GM21717 (cell line): ENCODE measurements around the gene COL26A1.

Experiments
- ATAC-seq: cut with Tn5 transposase; IDR thresholded peaks from one replicate; pipeline ENCODE4 v1.9.1; 2021; ENCODE audit warnings: mild to moderate bottlenecking, moderate library complexity; ENCODE audit not compliant: unreplicated experiment

Gene COL26A1

DNA sequence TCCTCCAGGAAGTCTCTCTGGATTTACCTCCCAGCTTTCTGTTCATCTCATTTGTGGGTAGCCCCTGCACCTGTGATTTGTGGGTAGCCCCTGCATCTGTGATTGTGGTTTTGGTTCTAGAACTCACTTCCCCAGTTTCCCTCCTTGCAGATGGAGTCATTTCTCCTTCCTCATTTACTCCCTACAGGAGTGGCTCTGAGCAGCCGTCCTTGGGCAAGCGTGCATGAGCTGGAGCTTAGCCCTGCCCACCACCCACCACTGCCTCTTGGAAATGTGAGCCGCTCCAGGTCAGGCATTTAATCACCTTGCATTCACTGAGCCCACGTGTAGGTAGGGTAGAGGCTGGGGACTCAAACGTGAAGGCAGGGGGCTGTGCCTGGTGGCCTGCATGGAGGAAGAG, 8.2 kb downstream of the COL26A1 start:
- no peak for ATAC-seq

DNA sequence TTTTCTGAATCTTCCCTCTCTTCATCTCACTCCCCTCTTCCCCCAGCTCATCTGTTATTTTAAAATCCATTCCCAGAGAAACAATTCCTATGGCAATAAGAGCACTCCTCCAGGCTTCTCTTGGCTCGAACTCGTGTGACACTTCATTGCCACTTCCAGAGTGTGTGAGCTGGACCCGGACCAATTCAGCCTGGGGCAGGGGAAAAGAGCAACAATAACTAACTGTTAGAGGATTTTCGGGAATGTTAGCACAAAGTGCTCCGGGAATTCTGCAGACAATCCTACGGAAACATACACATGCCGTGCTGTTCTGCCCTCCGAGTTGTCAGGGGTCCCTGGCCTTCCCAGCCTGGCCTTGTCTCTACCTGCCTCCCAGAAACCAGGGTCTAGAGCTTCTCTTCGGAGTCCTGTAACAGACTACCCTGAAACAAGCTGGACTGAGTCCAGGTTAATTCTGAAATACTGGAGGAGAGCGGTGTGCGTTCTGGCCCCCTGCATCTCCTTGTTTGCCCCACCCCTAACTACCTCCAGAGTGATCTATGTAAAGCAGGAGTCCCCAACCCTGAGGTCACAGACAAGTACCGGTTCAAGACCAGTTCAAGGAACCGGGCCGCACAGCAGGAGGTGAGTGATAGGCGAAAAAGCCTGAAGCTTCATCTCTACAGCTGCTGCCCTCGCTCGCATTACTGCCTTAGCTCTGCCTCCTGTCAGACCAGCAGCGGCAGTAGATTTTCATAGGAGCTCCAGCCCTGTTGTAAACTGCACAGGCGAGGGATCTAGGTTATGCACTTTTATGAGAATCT, 11.3 kb downstream of the COL26A1 start:
- no peak for ATAC-seq

- no peak for ATAC-seq
Measured at GRCh38 chr7:101374990-101375389, 12.3 kb downstream of the COL26A1 start.

- no peak for ATAC-seq
Measured at GRCh38 chr7:101376601-101377000, 13.9 kb downstream of the COL26A1 start.

DNA sequence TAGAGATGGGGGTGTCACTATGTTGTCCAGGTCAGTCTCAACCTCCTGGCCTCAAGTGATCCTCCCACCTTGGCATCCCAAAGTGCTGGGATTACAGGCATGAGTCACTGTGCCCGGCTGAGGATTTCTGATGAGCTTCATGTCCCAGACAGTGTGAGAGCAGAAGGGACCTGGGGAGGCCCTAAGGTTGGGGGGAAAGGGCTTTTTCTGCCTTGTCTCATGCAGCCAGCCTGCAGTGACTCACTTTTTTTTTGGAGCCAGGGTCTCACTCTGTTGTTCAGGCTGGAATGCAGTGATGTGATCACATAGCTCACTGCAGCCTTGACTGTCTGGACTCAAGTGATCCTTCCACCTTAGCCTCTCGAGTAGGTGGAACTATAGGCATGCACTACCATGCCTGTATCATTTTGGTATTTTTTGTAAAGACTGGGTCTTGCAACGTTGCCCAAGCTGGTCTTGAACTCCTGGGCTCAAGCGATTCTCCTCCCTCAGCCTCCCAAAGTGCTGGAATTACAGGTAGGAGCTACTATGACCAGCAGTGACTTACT, 14.6 kb downstream of the COL26A1 start:
- ATAC-seq, result no peak

GRCh38 chr7:101378751-101379174, 16.1 kb downstream of the COL26A1 start:
- no peak for ATAC-seq

DNA sequence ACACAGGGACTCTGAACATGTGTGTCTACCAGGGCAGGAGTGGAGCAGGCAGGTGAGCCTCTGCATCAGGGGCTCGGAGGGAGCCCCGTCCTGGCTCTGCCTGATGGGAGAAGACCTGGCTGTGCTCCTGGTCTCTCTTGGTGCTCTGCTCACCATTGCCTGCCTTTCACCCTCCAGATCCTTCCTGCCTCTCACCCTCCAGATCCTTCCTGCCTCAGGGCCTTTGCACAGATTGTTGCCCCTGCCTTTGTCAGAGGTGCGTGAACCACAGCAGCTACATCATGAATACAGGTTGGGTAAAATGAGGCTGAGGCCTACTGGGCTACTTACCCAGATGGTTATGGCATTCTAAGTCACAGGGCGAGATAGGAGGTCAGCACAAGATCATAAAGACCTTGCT, 16.6 kb downstream of the COL26A1 start:
- no peak for ATAC-seq

DNA sequence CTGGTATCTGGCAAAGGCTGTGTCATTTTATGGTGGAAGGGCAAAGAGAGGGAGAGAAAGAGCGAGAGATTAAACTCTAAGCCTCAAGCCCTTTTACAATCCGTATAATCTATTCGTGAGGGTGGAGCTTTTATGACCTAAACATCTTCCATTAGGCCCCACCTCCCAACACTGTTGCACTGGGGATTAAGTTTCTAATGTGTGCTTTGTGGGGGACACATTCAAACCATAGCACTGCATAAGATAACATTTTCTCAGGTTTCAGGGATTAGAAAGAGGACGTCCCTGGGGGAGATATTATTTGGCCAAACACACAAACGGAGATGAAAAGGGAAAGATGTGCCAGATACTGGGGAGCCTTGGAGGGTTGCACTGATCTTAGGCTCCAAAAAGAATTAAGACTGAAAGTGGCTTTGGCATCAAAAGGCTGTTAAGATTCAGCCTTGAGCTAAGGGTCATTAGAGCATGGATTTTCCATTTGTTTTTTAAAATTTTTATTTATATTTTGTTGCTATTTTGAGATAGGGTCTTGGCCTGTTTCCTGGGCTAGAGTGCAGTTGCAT, 19.0 kb downstream of the COL26A1 start:
- ATAC-seq, result no peak

DNA sequence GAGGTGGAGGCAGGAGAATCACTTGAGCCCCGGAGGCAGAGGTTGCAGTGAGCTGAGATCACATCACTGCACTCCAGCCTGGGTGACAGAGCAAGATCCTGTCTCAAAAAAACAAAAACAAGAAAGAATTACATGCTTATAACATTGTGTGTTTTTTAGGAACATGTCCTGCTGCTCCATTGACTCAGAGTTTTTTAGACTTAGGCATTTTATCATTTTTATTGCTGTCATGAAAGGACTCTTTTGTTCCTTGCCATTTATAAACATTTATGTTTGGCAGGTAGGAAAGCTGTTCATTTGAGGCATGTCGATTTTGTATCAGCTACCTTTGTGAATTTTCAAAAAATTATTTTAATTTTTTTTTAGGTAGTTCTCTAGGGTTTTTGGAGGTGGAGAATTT, 20.3 kb downstream of the COL26A1 start:
- no peak for ATAC-seq

GRCh38 chr7:101386177-101386557, 23.5 kb downstream of the COL26A1 start:
- no peak for ATAC-seq

DNA sequence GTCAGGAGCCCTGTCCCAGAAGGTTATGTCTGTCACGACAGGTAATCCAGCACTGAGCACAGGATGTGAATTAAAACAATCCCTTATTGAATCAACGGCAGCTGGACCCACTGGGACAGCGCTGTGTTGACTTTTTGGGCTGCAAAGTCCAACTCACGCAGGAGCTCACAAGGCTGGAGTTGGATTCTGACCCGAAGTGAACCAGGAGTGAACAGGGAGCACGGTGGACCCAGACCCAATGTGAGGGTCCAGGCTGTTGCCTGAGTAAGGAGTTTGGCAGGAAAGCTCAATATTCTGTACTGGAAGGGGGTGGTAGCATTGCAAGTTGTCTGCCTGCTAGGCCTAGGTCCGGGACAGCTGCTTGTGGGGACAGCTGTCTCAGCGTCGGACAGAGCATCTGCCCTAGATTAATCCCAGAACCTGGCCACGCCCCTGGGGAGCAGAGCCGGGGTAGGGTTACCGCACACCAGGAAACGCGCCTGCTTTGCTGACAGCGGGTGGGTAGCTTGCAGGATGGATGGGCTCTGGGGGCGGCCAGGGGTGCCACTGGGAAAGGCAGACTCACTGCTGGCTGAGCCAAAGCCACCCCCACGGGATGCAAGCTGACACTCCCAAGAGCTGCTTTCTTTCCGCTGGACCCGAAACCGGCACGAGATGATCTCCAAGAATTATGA, 24.0 kb downstream of the COL26A1 start:
- ATAC-seq, result no peak

DNA sequence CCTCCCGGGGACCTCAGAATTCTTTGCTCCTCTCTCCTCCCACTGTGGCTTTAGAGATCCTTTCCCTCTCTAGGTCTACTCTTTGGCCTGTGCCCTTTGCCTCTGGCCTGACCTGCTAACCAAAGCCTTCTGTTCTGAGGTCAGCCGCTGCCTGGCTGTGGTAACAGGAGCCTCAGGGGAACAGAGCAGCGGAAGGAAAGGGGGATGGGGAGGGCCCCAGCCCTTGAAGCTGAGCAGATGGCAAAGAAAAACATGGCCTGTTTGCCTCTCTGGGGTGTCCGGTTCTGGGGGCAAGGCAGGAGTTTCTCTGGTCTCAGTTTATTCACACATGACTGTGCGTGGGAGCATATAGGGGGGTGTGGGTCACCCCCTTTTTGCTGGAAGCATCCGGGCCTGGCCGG, 28.2 kb downstream of the COL26A1 start:
- no peak for ATAC-seq

DNA sequence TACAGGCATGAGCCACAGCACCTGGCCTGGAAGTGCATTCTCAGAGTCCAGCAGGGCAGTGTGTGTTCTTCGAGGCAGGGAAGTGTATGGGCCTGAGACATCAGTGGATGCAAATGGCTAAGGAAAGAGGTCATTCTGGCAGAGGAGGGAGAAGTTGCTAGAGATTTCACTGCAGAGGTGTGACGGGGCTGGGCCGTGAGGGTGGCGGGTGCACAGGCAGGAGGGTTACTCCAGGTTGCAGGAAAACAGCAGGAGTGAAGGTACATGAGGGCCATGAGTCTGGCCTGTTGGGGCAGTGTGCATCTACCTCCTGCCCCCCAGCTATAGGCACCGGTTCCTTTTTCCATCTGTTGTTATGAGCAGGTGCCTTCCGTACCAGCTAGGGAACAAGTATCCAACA, 29.3 kb downstream of the COL26A1 start:
- no peak for ATAC-seq

GRCh38 chr7:101393865-101394264, 31.2 kb downstream of the COL26A1 start:
- ATAC-seq, result no peak

- no peak for ATAC-seq
Measured at GRCh38 chr7:101395376-101395775, 32.7 kb downstream of the COL26A1 start.

DNA sequence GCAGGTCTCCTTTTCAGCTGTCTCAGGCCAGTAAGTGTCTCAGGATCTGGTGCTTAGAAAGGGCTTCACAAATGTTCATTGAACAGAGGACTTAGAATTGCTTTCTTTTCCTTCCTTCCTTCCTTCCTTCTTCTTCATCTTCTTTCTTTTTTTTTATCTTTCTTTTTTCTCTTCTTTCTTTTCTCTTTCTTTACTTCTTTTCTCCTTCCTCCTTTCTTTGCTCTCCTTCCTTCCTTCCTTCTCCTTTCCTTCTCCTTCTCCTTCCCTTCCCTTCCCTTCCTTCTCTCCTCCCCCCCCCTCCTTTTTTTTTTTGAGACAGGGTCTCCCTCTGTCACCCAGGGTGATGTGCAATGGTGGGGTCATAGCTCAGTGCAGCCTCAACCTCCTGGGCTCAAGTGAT, 34.6 kb downstream of the COL26A1 start:
- no peak for ATAC-seq

DNA sequence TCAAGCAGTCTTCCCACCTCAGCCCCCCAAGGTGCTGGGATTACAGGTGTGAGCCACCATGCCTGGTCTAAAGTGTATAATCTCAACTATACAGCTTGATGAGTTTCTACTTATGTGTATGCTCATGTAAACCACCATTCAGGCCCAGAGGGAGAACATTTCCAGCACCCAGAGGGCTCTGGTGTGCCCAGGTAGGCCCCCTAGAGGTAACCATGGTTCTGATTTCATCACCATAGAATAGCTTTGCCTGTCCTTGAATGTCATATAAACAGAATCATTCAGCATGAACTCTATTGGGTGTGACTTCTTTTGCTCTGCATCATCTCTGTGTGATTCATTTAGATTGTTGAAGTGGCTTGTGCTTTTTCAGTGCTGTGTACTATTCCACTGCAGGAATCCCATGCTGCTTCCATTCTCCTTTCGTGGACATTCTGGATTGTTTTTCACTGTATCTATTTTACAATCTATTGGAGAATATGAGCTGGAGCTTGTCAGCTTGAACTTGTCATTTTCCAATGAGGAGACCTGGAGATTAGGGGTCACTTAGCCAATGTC, 35.2 kb downstream of the COL26A1 start:
- no peak for ATAC-seq

DNA sequence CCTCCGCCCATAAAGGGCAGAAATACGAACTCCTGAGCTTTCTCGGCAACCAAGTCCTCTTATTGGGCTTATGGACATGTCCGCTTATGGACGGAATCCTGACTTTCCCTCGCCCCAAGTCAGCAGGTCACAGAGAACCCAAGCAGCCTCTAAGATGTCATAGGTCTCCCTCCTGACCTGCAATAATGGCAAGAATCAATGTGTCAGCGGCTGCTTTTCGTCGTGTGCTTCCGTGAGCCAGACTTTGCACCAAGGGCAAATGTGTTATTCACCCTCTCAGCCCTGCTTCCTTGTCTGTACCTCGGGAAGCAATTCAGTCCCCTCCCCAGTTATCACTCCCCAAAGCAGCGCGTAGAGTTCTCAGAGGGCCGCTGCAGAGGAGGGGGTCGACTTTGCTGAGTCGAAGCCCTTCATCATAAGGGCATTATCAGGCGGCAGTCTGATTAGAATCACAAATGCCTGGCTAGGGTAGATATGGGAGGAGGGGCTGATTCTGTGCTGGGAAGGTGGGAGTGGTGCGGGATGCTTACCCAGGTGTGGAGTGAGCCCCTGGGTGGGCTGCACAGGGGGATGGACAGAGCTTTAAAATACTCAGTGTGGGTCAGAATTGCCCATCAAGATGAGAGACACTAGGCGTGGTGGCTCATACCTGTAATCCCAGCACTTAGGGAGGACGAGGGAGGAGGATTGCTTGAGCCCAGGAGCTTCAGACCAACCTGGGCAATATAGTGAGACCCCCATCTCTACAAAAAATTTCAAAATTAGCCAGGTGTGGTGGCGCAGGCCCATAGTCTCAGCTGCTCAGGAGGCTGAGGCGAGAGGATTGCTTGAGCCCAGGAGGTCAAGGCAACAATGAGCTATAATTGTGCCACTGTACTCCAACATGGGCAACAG, 36.0 kb downstream of the COL26A1 start:
- ATAC-seq, result no peak

- ATAC-seq, result no peak
Measured at GRCh38 chr7:101399759-101400158, 37.1 kb downstream of the COL26A1 start.

DNA sequence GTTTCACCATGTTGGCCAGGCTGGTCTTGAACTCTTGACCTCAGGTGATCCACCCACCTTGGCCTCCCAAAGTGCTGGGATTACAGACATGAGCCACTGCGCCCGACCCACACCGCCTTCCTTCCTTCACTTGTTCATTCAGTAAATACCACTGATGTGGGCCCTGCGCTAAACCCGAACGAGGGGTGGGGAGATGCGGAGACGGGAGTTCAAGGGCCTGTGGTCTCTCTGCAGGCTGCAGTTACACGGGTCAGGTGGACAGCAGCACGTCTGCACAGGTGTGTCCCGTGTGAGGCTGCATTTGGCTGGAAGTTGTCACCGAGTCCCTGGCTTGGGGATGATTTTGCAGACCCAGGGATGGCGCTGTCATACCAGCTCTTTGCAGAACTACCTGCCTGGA, 38.1 kb downstream of the COL26A1 start:
- ATAC-seq, result no peak
